Activated CD8-positive, alpha-beta memory T cell treated with anti-CD3 and anti-CD28 coated beads for 36 hours (primary cell): ENCODE data around the gene MYO5C. TPM values are rescaled to one million over a fixed set of nuclear protein-coding genes. Genes with fewer than 3 reads are reported as not detected.

Source experiments
- CTCF ChIA-PET: fragments of 350-600 bp; sonication (Branson Sonifier 250); formaldehyde crosslinking; loops from one replicate; lab custom pipeline; 2021; ENCODE audit warnings: antibody characterized with exemption; lab: Charles Lee
- POLR2A ChIA-PET: fragments of 350-600 bp; sonication (Branson Sonifier 250); formaldehyde crosslinking; loops from one replicate; lab custom pipeline; 2021; ENCODE audit warnings: antibody characterized with exemption; lab: Charles Lee
- total RNA-seq, 2 experiments: library from RNA; stranded (reverse); gene quantifications; one replicate each; pipeline ENCODE4 v1.2.3, GENCODE V29; 2021

Gene MYO5C
- total RNA-seq, 2 experiments from 2014 or later: 0.17 to 0.23 TPM

DNA sequence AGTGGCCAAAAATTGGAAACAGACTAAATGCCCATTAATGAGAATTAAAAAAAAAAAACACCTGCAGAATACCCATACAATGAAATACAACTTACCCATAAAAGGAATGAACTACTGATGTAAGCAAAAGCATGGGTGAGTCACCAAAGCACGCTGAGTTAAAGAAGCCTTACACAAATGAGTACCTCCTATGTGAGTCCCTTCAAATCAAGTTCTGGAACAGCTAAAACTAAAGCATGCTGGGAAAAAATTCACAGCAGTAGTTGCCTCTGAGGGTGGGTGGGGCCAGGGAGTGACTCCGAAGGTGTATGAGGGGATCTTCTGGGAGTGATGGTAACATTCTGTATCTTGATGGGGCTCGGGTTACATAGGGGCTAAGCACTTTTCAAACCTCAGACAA is 11.4 kb downstream of the MYO5C start:
- POLR2A ChIA-PET: no interaction called here

DNA sequence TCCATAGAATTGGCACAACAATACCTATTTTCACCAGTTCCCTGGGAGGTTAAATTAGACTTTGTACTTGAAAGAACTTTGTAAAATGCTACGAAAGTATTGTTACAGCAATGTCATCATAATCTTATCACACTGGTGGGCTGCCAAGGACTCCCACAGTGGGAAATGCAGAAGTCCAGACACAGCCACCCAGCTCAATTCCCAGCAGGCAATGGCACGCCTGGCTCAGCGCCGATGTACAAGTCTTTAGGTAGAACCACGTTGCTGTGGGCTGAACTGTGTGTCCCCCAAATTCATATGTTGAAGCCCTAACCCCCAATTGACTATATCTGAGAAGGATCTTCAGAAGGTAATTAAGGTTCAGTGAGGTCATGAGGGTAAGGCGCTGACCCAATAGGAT is 12.3 kb downstream of the MYO5C start:
- CTCF ChIA-PET: no interaction called here

More for the DNA sequence above, 11.4 kb downstream of the MYO5C start:
- CTCF ChIA-PET: no interaction called here

DNA sequence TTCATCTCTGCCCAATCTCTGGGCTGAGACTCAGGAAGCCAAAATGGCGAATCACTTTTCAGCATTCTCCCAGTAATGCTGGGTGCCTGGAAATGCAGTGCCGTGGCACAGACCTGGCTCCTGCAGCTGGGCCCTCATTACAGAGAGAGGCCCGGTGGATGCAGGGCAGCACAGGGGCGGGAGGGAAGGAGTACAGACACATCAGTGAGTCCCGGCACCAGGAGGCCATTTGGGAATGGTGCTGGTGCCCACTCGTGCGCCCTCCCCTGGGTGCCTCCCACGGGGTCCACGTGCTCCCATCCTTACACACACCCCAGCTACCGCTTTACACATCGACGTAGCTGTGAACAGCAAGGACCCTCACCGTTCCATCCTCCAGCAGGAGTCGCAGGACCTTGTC is 13.2 kb downstream of the MYO5C start:
- POLR2A ChIA-PET: no interaction called here
- CTCF ChIA-PET: no interaction called here

More for the DNA sequence above, 12.3 kb downstream of the MYO5C start:
- POLR2A ChIA-PET: no interaction called here

DNA sequence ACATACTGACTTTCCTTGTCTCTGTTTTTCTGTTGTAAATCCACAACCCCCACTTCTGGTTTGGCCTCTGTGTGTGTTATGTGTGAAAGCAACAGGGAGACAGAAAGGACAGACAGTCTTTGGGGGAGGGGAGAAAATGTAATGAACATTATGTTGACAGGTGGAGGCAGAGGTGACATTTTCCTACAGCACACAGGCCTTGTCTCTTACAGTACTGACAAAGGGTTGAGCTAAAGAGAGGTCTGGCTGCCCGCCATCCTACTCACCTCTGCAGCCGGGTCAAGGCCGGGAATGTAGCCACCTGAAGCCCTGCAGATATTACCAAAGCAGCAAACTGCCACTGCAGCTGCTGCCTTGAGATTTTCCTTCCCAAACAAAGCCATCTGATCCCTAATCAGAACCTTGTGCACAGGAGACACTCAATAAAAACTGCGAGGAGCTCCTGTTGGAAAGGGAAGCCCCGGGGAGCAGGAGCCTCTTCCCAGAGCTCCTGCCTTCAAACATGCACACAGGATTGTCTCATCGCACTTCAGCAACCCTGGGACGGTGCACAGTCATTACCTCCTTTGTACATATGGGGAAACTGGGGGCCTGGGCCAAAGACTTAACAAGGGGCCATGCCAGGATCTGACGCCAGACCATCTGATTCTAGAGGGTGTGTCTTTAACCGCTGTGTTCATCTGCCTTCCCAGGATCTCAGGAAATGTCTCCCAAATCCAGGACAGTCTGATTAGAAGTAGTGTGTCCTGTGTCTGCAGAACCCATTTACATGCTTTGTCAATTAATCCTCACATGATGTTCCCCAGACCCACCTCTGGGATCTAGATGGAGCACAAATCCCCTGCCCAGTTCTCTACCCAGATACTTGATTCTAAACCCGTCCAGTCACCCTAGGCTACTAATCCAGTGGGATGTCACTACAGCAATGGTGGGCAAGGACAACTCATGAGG is 14.2 kb downstream of the MYO5C start:
- ChIA-PET CTCF (no interaction called here), POLR2A (no interaction called here)

DNA sequence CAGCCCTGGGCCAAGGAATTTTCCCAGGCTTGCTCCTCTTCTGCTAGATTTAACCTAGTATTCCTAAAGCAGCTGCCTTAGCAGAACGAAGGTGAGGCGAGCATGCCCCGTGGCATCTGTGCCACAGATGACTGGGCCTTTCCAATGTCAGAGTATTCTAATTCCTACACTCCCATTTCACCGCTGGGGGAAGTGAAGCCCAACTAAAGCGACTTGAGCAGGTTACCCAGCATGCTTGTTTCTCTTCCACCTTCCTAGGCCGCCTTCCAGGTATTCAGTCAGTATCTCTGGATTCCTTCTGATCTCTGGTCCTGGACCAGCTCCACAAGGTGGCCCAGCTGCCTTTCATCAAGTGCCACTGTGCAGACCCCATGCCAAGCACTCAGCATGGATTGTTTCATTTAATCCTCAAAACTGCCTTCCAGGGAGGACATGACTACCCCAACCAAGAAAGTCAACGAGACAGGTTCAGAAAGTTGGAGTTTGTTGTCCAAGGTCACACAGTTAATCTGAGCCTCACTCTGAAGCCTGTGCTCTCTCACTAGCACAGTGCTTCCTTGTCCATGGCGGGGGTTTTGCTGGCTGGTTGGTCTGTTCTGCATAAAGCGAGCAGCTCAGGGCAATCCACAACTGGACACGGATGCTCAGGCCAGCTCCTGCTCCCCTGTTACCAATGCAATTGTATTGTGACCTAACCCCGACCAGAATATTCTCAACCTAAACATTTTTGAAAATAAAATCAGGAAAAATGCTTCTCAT is 15.1 kb downstream of the MYO5C start:
- CTCF ChIA-PET: interaction anchor here (0.6 kb wide), 1 partner anchor 24 kb away, joined by 4 read pairs; no protein-coding TSS in a partner anchor
- POLR2A ChIA-PET: interaction anchor here (0.6 kb wide), 1 partner anchor 529 kb away, joined by 3 read pairs; no protein-coding TSS in a partner anchor

DNA sequence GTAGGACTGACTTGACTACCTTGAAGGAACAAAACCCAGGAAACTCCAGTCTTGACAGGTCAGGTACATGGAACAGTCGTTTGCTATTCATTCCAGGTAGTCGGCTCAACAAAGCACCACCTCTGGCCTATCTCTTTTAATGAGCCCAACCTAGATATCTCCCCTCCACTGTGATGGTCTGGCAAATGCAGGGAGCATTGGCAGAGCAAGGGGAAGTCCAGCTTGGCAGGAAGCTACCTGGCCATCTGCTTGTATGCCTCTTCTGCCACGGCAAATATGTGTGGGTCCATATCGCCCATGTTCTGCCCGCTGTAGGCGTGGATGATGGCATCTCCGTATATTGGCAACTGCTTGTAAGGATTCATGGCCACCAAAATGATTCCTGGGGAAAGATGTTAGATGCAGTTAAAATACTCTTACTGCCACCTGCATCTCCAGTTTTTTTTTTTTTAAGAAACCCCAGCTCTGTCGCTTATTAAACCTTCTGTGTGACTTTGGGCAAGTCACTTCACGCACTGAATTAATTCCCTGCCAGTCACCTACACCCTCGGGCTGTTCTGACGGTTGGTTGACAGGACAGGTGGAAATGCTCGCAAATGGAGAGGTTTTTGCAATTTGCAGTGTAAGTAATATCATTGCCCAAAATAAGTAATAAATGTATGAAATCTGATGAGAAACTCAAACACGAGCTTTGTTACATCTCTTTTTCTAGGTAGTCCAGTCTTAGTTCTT is 16.8 kb downstream of the MYO5C start:
- CTCF ChIA-PET: no interaction called here
- POLR2A ChIA-PET: interaction anchor here (0.5 kb wide), 1 partner anchor 13 kb away, joined by 3 read pairs; no protein-coding TSS in a partner anchor

DNA sequence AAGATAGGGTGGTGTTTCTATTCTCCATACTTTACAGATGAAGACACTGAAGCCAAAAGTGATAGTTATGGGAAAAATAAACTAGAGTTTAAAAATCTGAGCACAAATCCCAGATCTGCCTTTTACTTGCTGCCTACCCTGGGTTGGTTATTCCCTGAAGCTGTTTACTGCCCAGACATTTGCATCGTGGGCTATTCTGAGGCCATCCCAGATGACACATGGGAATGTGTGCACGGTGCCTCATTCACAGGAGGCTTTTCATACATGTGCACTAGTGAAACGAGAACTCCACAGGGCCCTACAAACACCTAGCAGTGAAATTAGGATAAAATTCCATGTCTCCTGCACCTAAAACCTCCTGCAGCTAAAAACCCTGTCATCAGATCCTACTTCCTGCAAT is 17.5 kb downstream of the MYO5C start:
- CTCF ChIA-PET: no interaction called here
- POLR2A ChIA-PET: interaction anchor here (0.5 kb wide), 1 partner anchor 12 kb away, joined by 3 read pairs; no protein-coding TSS in a partner anchor

DNA sequence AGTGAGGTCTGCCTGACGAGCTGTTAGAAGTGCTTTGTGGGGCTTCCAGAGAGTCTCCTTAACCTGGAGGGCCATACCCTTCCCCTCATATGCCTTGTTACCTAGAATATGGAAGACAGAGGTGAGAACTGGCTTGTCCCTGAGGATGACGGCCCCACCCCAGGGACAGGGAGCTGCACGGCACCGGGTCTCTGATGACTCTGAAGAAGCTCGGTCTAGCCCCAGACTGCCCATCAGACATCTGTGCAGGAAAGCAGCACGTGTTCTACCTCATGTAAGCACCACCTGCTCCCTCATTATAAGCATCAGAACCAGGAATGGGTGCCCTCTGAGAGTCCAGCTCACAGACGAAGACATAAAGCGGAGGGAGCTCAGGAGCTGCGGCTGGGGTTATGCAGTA is 18.0 kb downstream of the MYO5C start:
- POLR2A ChIA-PET: no interaction called here
- CTCF ChIA-PET: no interaction called here

DNA sequence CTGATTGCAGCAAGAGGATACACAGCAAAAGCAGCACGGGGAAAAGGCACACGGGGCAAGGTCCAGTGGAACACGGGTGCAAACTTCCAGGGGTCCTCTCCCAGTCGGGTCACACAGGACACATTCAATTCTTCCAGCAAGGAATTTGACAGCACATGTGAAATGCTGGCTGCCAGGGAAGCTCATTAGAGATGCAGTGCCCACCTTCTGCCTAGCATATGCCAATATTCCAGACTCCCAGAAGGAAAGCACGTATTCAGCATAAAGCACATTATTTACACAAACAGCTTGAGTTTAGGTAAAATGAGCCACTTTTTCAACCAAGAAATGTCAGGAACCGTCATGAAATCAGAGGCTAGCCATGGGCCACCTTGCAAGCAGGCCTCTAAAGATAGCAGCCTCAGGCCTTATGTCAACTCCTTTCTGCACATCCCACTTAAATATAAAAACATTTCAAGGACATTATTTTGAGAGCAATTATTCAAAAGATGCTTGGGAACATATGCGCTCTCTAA is 19.3 kb downstream of the MYO5C start:
- CTCF ChIA-PET: interaction anchor here (0.6 kb wide), 1 partner anchor 134 kb away, joined by 3 read pairs; no protein-coding TSS in a partner anchor

DNA sequence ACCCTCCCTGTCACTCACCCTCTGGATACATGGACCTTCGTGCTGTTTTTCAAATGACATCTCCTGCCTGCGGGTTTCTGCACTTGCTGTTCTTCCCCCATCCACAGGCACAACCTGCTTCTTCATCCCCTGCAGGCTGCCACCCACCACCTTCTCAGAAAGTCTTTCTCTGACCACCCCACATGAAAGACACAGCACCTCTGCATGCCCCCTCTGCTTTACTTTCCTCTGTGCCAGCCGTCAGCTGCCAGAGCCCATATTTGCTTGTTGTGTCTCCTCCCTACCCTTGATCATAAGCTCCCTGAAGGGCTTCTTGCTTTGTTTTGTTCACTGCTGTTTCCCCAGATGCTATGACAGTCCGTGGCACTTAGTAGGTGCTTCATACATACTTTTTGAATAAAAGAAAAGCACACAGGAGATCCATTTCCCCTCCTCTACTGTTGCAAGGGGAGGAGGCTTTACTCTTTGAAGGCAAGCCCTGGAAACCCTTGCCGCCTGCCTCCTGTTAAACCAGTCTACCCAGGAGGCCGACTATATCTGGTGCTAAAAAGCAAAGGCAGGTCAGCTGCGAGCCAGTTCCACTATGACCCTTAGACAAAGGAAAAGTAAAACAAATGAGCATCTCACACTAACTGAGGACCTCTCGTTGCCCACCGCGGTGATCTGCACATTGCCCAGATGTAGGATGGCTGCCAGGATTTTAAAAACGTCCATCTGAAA is 31.9 kb downstream of the MYO5C start:
- CTCF ChIA-PET: interaction anchor here (0.6 kb wide), 1 partner anchor 30 kb away, joined by 3 read pairs; no protein-coding TSS in a partner anchor

More for the DNA sequence above, 19.3 kb downstream of the MYO5C start:
- POLR2A ChIA-PET: no interaction called here

DNA sequence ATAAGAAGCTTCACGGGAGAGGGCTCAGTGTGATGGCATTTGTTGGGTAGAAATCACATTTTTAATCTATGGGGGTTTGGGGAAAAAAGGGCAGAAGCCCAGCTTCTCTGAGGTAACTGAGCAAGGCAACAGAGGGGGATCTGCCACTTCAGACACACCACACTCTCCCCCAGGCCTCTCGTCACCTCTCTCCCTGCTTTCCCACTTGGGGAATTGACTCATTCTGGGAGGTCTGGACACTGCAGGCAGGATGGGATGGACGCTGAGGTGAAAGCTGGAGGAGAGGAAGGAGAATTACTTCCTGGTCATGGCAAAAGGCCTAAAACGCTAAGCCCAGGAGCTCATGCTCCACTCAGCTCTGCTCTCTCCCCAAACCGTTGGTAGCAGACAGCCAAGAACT is 33.2 kb downstream of the MYO5C start:
- POLR2A ChIA-PET: interaction anchor here (0.5 kb wide), 1 partner anchor 522 kb away, joined by 3 read pairs; no protein-coding TSS in a partner anchor

More for the DNA sequence above, 31.9 kb downstream of the MYO5C start:
- POLR2A ChIA-PET: no interaction called here

DNA sequence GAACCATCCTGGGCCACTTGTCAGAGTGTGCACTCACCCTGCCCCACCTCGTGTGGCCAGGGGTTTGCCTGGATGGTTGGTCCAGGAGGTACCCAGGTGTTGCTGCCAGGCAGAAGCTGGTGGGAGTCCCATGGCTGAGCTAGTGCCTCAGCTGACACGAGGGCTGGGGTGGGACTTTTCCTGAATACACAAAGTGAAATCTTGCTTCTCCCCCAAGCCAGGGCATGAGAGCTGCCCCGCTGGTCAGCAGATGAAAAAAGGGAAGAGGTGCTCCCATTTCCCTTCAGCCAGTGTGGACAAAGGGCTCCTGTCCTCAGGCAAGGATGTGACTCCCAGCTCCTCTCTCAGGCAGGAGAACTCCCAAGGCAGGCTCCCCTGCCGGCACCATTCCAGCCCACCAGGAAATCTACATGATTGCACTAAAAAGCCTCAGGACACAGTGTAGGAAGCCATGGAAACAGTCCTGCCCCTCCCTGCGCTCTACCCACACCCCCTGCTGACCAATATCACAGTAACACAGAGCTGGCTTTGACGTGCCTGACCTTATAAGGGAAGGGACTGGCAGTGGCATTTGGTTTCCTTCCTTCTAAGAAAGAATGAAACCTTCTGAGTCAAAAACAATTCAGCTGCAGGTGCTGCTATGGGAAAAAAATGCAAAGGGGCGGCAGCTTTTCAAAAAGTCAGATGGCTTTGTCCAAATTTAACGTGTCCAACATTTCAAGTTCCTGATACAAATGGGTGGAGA is 33.9 kb downstream of the MYO5C start:
- CTCF ChIA-PET: interaction anchor here (0.5 to 1.3 kb wide), 5 partner anchors 9 to 511 kb away, joined by 3 read pairs; no protein-coding TSS in a partner anchor
- POLR2A ChIA-PET: interaction anchor here (0.5 kb wide), 1 partner anchor 522 kb away, joined by 3 read pairs; no protein-coding TSS in a partner anchor

More for the DNA sequence above, 33.2 kb downstream of the MYO5C start:
- CTCF ChIA-PET: interaction anchor here (0.5 to 1.3 kb wide), 4 partner anchors 10 to 468 kb away, joined by 3 read pairs; no protein-coding TSS in a partner anchor

DNA sequence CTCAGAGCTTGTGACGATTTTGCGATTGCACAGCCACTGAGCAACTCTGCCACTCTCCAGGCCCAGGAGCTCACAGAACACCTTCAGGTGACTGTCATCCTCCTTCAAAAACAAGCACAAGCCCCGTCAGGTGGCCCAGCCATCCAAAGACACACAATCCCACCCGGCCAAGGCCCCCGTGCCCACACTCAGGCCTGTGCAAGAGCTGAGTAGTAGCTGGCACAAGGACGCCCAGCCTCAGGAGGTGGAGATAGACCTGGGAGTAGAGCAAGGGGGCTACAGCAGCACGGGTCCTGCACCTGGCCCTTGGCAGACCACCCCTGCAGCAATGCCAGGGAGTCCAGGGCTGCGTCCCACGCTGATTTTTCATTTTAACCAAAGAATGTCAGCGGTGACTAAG is 34.6 kb downstream of the MYO5C start:
- CTCF ChIA-PET: no interaction called here
- POLR2A ChIA-PET: no interaction called here

DNA sequence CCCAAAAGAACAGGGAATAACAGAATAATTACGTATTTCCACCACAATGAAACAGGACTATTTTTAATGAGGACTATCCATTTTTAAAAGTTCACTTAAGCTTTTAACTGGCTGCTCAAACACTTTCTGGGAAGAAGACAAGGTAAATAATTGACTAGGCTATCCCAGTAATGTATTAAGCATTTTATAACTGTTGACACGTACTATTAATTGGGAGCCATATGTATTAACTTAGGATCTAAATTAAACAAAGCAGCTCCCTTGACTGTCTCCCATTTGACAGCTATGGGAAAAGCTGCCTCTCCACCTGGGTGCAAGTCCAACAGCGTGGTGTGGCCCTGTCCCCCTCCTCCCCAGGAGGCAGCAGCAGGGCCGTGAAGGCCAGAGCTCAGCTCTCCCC is 36.1 kb downstream of the MYO5C start:
- ChIA-PET CTCF (interaction anchor here (0.6 to 0.7 kb wide), 2 partner anchors 32 to 463 kb away, joined by 3 read pairs; no protein-coding TSS in a partner anchor), POLR2A (interaction anchor here (0.5 kb wide), 1 partner anchor 71 kb away, joined by 4 read pairs; no protein-coding TSS in a partner anchor)

DNA sequence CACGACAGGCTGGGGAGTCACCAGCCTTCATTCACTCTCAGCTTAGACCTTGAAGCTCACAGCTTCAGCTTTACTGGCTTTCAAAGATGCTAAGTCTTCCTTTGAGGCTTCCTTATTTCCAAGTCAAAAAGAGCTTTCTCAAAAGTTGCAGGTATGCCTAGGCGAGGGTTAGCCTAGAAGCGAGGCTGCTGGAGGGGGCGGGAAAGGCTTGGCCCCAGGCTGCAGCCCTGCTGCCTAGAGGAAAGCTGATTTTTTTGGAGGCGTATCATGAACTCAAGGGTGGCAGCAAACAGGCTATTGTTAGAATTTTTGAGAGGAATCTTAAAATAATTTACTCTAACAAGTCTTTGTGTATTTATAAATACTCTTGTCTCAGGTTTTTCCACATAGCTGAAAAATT is 37.1 kb downstream of the MYO5C start:
- POLR2A ChIA-PET: no interaction called here
- CTCF ChIA-PET: interaction anchor here (1.9 kb wide), 1 partner anchor 12 kb away, joined by 5 read pairs; no protein-coding TSS in a partner anchor

DNA sequence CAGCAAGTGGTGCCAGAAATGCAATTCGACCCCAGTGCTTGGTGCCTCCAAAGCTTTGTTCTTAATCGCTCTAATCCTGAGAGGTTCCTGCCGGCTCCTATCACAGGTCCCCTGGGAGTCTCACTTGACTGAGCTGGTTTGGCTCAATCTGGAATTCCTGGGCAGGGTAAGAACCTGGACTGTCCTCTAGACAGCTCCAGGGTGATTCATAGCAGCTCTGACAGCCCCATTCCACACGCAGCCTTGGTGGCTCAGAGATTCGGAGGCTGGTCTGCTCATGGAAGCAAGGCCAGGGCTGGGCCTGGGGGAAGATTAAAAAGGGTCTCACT is 37.9 kb downstream of the MYO5C start:
- ChIA-PET CTCF (interaction anchor here (0.9 to 2.0 kb wide), 3 partner anchors 11 to 74 kb away, joined by 3 to 5 read pairs (median 5); no protein-coding TSS in a partner anchor), POLR2A (interaction anchor here (0.5 kb wide), 1 partner anchor 246 kb away, joined by 3 read pairs; no protein-coding TSS in a partner anchor)
